H1 (cell line): ENCODE results near the gene RPTOR.

Source experiments
- ATF2 ChIP-seq: IDR thresholded peaks from 2 replicates; pipeline ENCODE4 v1.6.1; 2012; ENCODE audit warnings: low read length, inconsistent platforms
- CHD1 ChIP-seq: IDR thresholded peaks from 2 replicates; pipeline ENCODE4 v1.6.1; 2012; ENCODE audit warnings: low read depth, low read length, improper control_type of control experiment
- CTCF ChIP-seq, 3 experiments: IDR thresholded peaks; 1 replicate in 2 of 3; 2 replicates in 1 of 3; pipeline versions ENCODE4 v1.5.1 to v1.6.1; 2011; ENCODE audit warnings: low read length in 3 of 3, mild to moderate bottlenecking in 3 of 3, inconsistent platforms in 2 of 3, low read depth in 1 of 3, moderate library complexity in 1 of 3; ENCODE audit not compliant: insufficient read depth in 1 of 3; ENCODE audit errors: control extremely low read depth in 1 of 3
- MAX ChIP-seq: IDR thresholded peaks from 2 replicates; pipeline ENCODE4 v1.6.1; 2012; ENCODE audit warnings: inconsistent platforms
- POLR2A ChIP-seq, 2 experiments: IDR thresholded peaks; 1 replicate in 1 of 2; 2 replicates in 1 of 2; pipeline ENCODE4 v1.6.1; 2011; ENCODE audit warnings: low read depth in 2 of 2, low read length in 2 of 2, mild to moderate bottlenecking in 2 of 2; ENCODE audit errors: control extremely low read depth in 1 of 2
- POLR2AphosphoS5 ChIP-seq: IDR thresholded peaks from 2 replicates; pipeline ENCODE4 v1.6.1; 2011; ENCODE audit warnings: low read depth, low read length
- SIN3A ChIP-seq, 2 experiments: IDR thresholded peaks in 1 of 2; conservative IDR thresholded peaks in 1 of 2; 2 replicates each; pipeline ENCODE4 v1.6.1; 2011 to 2012; ENCODE audit warnings: low read length in 2 of 2, improper control_type of control experiment in 1 of 2, low read depth in 1 of 2, mild to moderate bottlenecking in 1 of 2
- SIX5 ChIP-seq: IDR thresholded peaks from 2 replicates; pipeline ENCODE4 v1.6.1; 2011; ENCODE audit warnings: mild to moderate bottlenecking, low read depth, low read length
- TAF1 ChIP-seq: IDR thresholded peaks from 2 replicates; pipeline ENCODE4 v1.6.1; 2011; ENCODE audit warnings: mild to moderate bottlenecking, low read depth, low read length

- TF ChIP-seq MAX (no peak), POLR2A (IDR thresholded peaks at IDR 0.05; ENCODE audit: control extremely low read depth in 1 of 2, low read depth in 2 of 2, low read length in 2 of 2) (no peak), CHD1 (no peak), POLR2AphosphoS5 (no peak), TAF1 (no peak), ATF2 (no peak), SIX5 (no peak), SIN3A (conservative IDR thresholded peaks at IDR 0.05 in 1 of 2, IDR thresholded peaks at IDR 0.05 in 1 of 2; ENCODE audit: low read depth in 1 of 2, low read length in 2 of 2) (no peak), CTCF (IDR thresholded peaks at IDR 0.05; ENCODE audit: control extremely low read depth in 1 of 3, insufficient read depth in 1 of 3, low read depth in 1 of 3, low read length in 3 of 3) (no peak)
These were observed 223.8 kb downstream of the RPTOR start for GRCh38 chr17:80768389-80768788.
